HCT116 (cell line): ENCODE results near the gene FAM111A. TPM values are rescaled to one million over a fixed set of nuclear protein-coding genes. Genes with fewer than 3 reads are reported as not detected.

Experiments
- ATAC-seq: fragments of 200-7000 bp; cut with Tn5 transposase; 2 replicates; pipeline ENCODE4 v1.9.1; 2020; ENCODE audit warnings: mild to moderate bottlenecking, moderate library complexity
- BruUV-seq: library from RNA; stranded (reverse); fragments of 400-500 nt; replicated peaks from 2 replicates; lab custom pipeline; 2021; lab: Mats Ljungman, UMichigan
- CTCF ChIA-PET: fragments of 300-600 bp; sonication (Branson Sonifier 250); formaldehyde crosslinking; loops from one replicate; lab custom pipeline; 2021; ENCODE audit warnings: antibody characterized with exemption; lab: Charles Lee
- POLR2A ChIA-PET: fragments of 300-600, 350-600 bp; sonication (Branson Sonifier 250); formaldehyde crosslinking; loops from one replicate; lab custom pipeline; 2021; ENCODE audit warnings: antibody characterized with exemption; lab: Charles Lee
- RAD21 ChIA-PET, 2 experiments: fragments of 300-600 bp; sonication (Branson Sonifier 250); formaldehyde crosslinking; loops; one replicate each; lab custom pipeline; 2023; ENCODE audit warnings: low total read pairs in 2 of 2; ENCODE audit not compliant: uncharacterized antibody in 2 of 2, unreplicated experiment in 2 of 2, low non-redundant PET in 1 of 2; lab: Charles Lee
- DNase-seq: peaks from one replicate; pipeline ENCODE4 v3.0.0-alpha.2; 2010; ENCODE audit warnings: low read depth, low spot score
- H2AFZ ChIP-seq: fragments of 200-600 bp; shearing (Covaris generic), sonication (generic); 2 replicates; pipeline ENCODE4 v1.6.1; 2017; ENCODE audit warnings: low read depth, mixed run types, mixed read lengths, antibody characterized with exemption, low read length; ENCODE audit not compliant: poor library complexity, severe bottlenecking
- H3K27ac ChIP-seq: 2 replicates; pipeline ENCODE4 v1.5.1; 2012; ENCODE audit warnings: low read depth, low read length
- H3K27me3 ChIP-seq: fragments of 200-600 bp; sonication (generic); 2 replicates; pipeline ENCODE4 v1.6.1; 2016; ENCODE audit warnings: mixed run types, low read length, mixed read lengths; ENCODE audit not compliant: insufficient read depth
- H3K36me3 ChIP-seq, 2 experiments: fragments of 200-500 bp in 1 of 2; fragments of 200-600 bp in 1 of 2; sonication (Bioruptor generic) in 1 of 2; sonication (generic) in 1 of 2; 2 replicates each; pipeline versions ENCODE4 v1.5.1 to v1.6.1; 2014 to 2016; ENCODE audit warnings: low read length in 2 of 2, inconsistent platforms in 1 of 2, mixed read lengths in 1 of 2, mixed run types in 1 of 2; ENCODE audit not compliant: insufficient read depth in 2 of 2, control insufficient read depth in 1 of 2
- H3K4me1 ChIP-seq, 2 experiments: fragments of 200-600 bp in 1 of 2; sonication (generic) in 1 of 2; 2 replicates each; pipeline versions ENCODE4 v1.5.1 to v1.6.1; 2012 to 2017; ENCODE audit warnings: low read length in 2 of 2, inconsistent platforms in 1 of 2, mild to moderate bottlenecking in 1 of 2, mixed read lengths in 1 of 2, mixed run types in 1 of 2, moderate library complexity in 1 of 2; ENCODE audit not compliant: insufficient read depth in 2 of 2, control insufficient read depth in 1 of 2
- H3K4me2 ChIP-seq: fragments of 200-600 bp; sonication (generic); 2 replicates; pipeline ENCODE4 v1.6.1; 2017; ENCODE audit warnings: mixed run types, low read length, mixed read lengths
- H3K4me3 ChIP-seq, 2 experiments: fragments of 200-600 bp in 1 of 2; sonication (generic) in 1 of 2; replicated peaks in 1 of 2; 2 replicates each; pipeline ENCODE4 v1.5.1; 2011 to 2016; ENCODE audit warnings: low read length in 2 of 2, control low read depth in 1 of 2, low read depth in 1 of 2, mild to moderate bottlenecking in 1 of 2, mixed read lengths in 1 of 2, mixed run types in 1 of 2
- H3K79me2 ChIP-seq: fragments of 200-600 bp; sonication (generic); 2 replicates; pipeline ENCODE4 v1.6.1; 2017; ENCODE audit warnings: mild to moderate bottlenecking, mixed run types, low read length, moderate library complexity, mixed read lengths; ENCODE audit not compliant: insufficient read depth
- H3K9ac ChIP-seq: fragments of 200-600 bp; sonication (generic); 2 replicates; pipeline ENCODE4 v1.6.1; 2016; ENCODE audit warnings: low read length, mixed read lengths
- H3K9me2 ChIP-seq: fragments of 200-600 bp; sonication (generic), shearing (Covaris generic); 2 replicates; pipeline ENCODE4 v1.6.1; 2017; ENCODE audit warnings: mixed run types, mild to moderate bottlenecking, moderate library complexity; ENCODE audit not compliant: insufficient read depth
- H3K9me3 ChIP-seq, 2 experiments: fragments of 200-500 bp in 1 of 2; fragments of 200-600 bp in 1 of 2; sonication (Bioruptor generic) in 1 of 2; sonication (generic) in 1 of 2; 2 replicates each; pipeline ENCODE4 v1.6.1; 2014 to 2017; ENCODE audit warnings: low read length in 2 of 2, mixed read lengths in 2 of 2, inconsistent platforms in 1 of 2, low read depth in 1 of 2, mild to moderate bottlenecking in 1 of 2, mixed run types in 1 of 2, moderate library complexity in 1 of 2; ENCODE audit not compliant: control insufficient read depth in 1 of 2, insufficient read depth in 1 of 2
- H4K20me1 ChIP-seq: fragments of 200-600 bp; sonication (generic), shearing (Covaris generic); 2 replicates; pipeline ENCODE4 v1.6.1; 2017; ENCODE audit warnings: mixed run types, mild to moderate bottlenecking, moderate library complexity; ENCODE audit not compliant: insufficient read depth
- EGR1 ChIP-seq: IDR thresholded peaks from 2 replicates; pipeline ENCODE4 v1.6.1; 2012; ENCODE audit warnings: low read depth
- ELF1 ChIP-seq: IDR thresholded peaks from 2 replicates; pipeline ENCODE4 v1.6.1; 2012; ENCODE audit warnings: low read depth, borderline replicate concordance
- EZH2 ChIP-seq: fragments of 200-600 bp; sonication (generic); IDR thresholded peaks from 2 replicates; pipeline ENCODE4 v1.6.1; 2017; ENCODE audit warnings: antibody characterized with exemption, mixed run types
- FOSL1 ChIP-seq: IDR thresholded peaks from 2 replicates; pipeline ENCODE4 v1.6.1; 2012; ENCODE audit warnings: low read depth
- JUND ChIP-seq: IDR thresholded peaks from 2 replicates; pipeline ENCODE4 v1.6.1; 2012
- SP1 ChIP-seq: IDR thresholded peaks from 2 replicates; pipeline ENCODE4 v1.6.1; 2012; ENCODE audit warnings: low read depth
- SRF ChIP-seq: IDR thresholded peaks from 2 replicates; pipeline ENCODE4 v1.6.1; 2012; ENCODE audit warnings: low read depth
- TCF7L2 ChIP-seq: IDR thresholded peaks from 2 replicates; pipeline ENCODE4 v1.7.0; 2011; ENCODE audit warnings: borderline replicate concordance, inconsistent platforms; ENCODE audit not compliant: insufficient read depth, insufficient read length; ENCODE audit errors: extremely low read depth
- ZNF274 ChIP-seq: fragments of 200-500 bp; sonication (Bioruptor generic); IDR thresholded peaks from 2 replicates; pipeline ENCODE4 v1.6.1; 2014; ENCODE audit warnings: mild to moderate bottlenecking, low read depth, low read length, inconsistent platforms
- intact Hi-C: fragments of 100-400 bp; cut with micrococcal nuclease; formaldehyde crosslinking; loops from 2 replicates; pipeline ENCODE4 v1.10.0; 2022
- total RNA-seq: library from RNA; stranded (reverse); gene quantifications from one replicate; pipeline ENCODE4 v1.2.1, GENCODE V29; 2021; ENCODE audit not compliant: unreplicated experiment
- TF ChIP-seq, protein P1 (sequence below): IDR thresholded peaks from 2 replicates; pipeline ENCODE4 v1.6.1; 2011; ENCODE audit warnings: mild to moderate bottlenecking, low read length, moderate library complexity; ENCODE audit not compliant: insufficient replicate concordance; ENCODE audit errors: extremely low read depth
- TF ChIP-seq, protein P2 (sequence below), 3 experiments: fragments of 200-600 bp in 1 of 3; sonication (generic) in 1 of 3; IDR thresholded peaks in 2 of 3; conservative IDR thresholded peaks in 1 of 3; 2 replicates each; pipeline ENCODE4 v1.5.1; 2012 to 2017; ENCODE audit warnings: low read depth in 2 of 3, low read length in 2 of 3, antibody characterized with exemption in 1 of 3, borderline replicate concordance in 1 of 3, control low read depth in 1 of 3, mild to moderate bottlenecking in 1 of 3, mixed read lengths in 1 of 3, mixed run types in 1 of 3, moderate library complexity in 1 of 3; ENCODE audit not compliant: insufficient read depth in 1 of 3

Gene FAM111A
- total RNA-seq, 1 experiment from 2014 or later, result 30.3 TPM

DNA sequence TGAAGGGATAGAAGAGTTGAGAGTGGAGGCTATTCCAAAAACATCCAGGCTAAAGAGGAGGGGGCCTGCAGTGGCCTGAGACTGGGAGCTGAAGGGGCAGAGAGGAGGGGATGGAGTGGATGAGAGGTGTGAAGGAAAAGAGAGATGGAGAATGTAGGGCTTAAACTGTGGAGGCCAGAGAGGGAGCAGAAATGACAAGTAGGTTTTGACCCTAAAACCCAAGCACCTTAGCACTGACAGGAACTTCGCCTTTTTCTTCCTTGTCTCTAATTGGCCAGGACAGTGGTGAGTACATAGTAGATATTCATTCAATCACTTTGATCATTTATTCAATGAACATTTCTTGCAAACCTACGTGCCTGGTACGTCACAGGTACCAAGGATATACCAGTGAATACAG is 28.3 kb upstream of the FAM111A start (continued):
- TF ChIP-seq EZH2 (no peak), TCF7L2 (no peak), JUND (no peak)
- TF ChIP-seq, protein P1, sequence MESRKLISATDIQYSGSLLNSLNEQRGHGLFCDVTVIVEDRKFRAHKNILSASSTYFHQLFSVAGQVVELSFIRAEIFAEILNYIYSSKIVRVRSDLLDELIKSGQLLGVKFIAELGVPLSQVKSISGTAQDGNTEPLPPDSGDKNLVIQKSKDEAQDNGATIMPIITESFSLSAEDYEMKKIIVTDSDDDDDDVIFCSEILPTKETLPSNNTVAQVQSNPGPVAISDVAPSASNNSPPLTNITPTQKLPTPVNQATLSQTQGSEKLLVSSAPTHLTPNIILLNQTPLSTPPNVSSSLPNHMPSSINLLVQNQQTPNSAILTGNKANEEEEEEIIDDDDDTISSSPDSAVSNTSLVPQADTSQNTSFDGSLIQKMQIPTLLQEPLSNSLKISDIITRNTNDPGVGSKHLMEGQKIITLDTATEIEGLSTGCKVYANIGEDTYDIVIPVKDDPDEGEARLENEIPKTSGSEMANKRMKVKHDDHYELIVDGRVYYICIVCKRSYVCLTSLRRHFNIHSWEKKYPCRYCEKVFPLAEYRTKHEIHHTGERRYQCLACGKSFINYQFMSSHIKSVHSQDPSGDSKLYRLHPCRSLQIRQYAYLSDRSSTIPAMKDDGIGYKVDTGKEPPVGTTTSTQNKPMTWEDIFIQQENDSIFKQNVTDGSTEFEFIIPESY, result no peak

DNA sequence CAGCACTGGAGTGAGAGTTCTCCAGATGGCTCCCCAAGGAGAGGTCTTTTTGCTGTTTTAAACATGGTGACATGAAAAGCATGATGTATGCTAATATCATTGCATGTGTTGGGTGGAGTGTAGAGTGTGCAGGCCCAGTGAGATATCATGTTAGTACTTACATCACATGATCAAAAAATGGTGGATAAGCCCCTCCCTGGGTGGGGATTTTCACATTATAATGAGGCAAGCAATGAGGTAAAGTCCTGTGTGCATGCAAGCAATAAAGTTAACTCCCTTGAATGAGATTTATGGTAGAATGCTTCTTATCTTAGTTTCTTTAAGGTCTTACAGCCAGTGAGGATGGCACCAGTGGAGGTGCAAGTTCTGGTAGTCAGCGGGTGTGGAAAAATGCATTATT is 27.1 kb upstream of the FAM111A start:
- no peak for DNase-seq
- TF ChIP-seq, protein P2, sequence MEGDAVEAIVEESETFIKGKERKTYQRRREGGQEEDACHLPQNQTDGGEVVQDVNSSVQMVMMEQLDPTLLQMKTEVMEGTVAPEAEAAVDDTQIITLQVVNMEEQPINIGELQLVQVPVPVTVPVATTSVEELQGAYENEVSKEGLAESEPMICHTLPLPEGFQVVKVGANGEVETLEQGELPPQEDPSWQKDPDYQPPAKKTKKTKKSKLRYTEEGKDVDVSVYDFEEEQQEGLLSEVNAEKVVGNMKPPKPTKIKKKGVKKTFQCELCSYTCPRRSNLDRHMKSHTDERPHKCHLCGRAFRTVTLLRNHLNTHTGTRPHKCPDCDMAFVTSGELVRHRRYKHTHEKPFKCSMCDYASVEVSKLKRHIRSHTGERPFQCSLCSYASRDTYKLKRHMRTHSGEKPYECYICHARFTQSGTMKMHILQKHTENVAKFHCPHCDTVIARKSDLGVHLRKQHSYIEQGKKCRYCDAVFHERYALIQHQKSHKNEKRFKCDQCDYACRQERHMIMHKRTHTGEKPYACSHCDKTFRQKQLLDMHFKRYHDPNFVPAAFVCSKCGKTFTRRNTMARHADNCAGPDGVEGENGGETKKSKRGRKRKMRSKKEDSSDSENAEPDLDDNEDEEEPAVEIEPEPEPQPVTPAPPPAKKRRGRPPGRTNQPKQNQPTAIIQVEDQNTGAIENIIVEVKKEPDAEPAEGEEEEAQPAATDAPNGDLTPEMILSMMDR (IDR thresholded peaks at IDR 0.05 in 2 of 3, conservative IDR thresholded peaks at IDR 0.05 in 1 of 3; ENCODE audit: borderline replicate concordance in 1 of 3, insufficient read depth in 1 of 3, low read depth in 2 of 3, low read length in 2 of 3), result no peak
- TF ChIP-seq EZH2 (no peak), EGR1 (no peak), SP1 (no peak), ZNF274 (no peak), FOSL1 (no peak), JUND (no peak), SRF (no peak), ELF1 (no peak)
- TF ChIP-seq, protein P1, result no peak
- TF ChIP-seq, all 23 proteins: peak for 0
- CTCF ChIA-PET, result no interaction called here
- Histone ChIP-seq H4K20me1 (no peaks in the 10 kb centered on the region), H3K27ac (no peak overlapping the region), H3K9me2 (no peaks in the 10 kb centered on the region), H3K27me3 (no peaks in the 10 kb centered on the region), H3K4me2 (no peak overlapping the region), H3K9ac (no peak overlapping the region), H3K4me3 (no peak overlapping the region), H3K9me3 (peaks cover 0 to 9% of the 10 kb centered on the region in 2 experiments; a peak in 3 of 4 replicates), H3K79me2 (no peaks in the 10 kb centered on the region), H3K4me1 (no peaks in the 10 kb centered on the region), H2AFZ (no peak overlapping the region), H3K36me3 (0 out of 4 replicates have a peak, but pooled peaks cover 0 to 12% of the 10 kb centered on the region in 2 experiments)
- RAD21 ChIA-PET, result no interaction called here
- POLR2A ChIA-PET, result no interaction called here
- intact Hi-C loops, result no loop called here
- no TSS peak for BruUV-seq
- ATAC-seq, result no peak
